ENCODE data around the gene CDC123.
"Not testable (repeated sequence)": the region's sequence is repeated elsewhere in the genome, so short reads cannot be mapped to it uniquely, and the experiment has no call there.

DNA sequence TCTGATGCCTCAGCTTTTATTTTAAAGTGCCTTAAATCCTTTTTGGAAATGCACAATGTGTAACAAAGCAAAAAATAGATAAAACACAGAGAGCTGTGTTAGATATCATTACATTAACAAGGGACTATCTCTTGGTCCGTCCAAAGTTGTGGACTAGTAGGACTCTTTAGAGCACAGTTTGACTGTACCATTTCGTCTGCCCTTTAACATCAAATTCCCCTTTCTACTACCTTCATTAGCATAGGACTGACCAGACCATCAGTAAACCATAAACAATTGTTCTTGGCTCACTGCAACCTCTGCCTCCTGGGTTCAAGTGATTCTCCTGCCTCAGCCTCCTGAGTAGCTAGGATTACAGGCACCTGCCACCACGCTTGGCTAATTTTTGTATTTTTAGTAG is 101.8 kb downstream of the CDC123 start:
- not testable (repeated sequence) for TF ChIP-seq POLR2A (IDR thresholded peaks at IDR 0.05; ENCODE audit: low read length); GATA1 (IDR thresholded peaks at IDR 0.05; ENCODE audit: low read depth, low read length)
